ENCODE data around the gene TDRD5.

Gene TDRD5

DNA sequence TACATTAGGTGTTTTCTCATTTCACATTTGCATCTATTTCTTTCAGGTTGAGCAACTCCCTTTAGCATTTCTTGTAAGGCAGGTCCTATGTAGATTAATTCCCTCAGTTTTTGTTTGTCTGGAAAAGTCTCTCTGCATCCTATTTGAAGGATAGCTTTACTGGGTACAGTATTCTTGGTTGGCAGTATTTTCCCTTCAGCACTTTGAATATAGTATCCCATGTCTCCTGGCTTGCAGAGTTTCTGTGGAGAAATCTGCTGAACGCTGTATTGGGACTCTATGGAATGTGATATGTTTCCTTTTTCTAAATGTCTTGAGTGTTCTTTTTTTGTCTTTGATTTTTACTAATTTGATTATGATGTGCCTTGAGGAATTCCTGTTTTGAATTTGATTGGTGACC lies 122.5 kb downstream of the TDRD5 start:
- H3K79me2 ChIP-seq (ENCODE audit: insufficient read depth, low read length) = no peaks in the 10 kb centered on the region
- H4K20me1 ChIP-seq (ENCODE audit: insufficient read depth, low read length) = no peaks in the 10 kb centered on the region
- H3K4me3 ChIP-seq (ENCODE audit: low read depth in 1 of 2, low read length in 2 of 2) = no peak overlapping the region
- peaks cover 22% of the 10 kb centered on the region for H3K9me3 ChIP-seq (ENCODE audit: insufficient read depth, low read length, severe bottlenecking)
- H3K4me2 ChIP-seq (ENCODE audit: insufficient read depth, low read length) = no peak overlapping the region
- DNase-seq (no peak), ATAC-seq (ENCODE audit: insufficient read depth, low read depth) (no peak)
- no peaks in the 10 kb centered on the region for H3K4me1 ChIP-seq (ENCODE audit: insufficient read depth, low read length)
- TF ChIP-seq, protein P1, sequence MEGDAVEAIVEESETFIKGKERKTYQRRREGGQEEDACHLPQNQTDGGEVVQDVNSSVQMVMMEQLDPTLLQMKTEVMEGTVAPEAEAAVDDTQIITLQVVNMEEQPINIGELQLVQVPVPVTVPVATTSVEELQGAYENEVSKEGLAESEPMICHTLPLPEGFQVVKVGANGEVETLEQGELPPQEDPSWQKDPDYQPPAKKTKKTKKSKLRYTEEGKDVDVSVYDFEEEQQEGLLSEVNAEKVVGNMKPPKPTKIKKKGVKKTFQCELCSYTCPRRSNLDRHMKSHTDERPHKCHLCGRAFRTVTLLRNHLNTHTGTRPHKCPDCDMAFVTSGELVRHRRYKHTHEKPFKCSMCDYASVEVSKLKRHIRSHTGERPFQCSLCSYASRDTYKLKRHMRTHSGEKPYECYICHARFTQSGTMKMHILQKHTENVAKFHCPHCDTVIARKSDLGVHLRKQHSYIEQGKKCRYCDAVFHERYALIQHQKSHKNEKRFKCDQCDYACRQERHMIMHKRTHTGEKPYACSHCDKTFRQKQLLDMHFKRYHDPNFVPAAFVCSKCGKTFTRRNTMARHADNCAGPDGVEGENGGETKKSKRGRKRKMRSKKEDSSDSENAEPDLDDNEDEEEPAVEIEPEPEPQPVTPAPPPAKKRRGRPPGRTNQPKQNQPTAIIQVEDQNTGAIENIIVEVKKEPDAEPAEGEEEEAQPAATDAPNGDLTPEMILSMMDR (IDR thresholded peaks at IDR 0.05; ENCODE audit: borderline replicate concordance, extremely low read depth, low read length, poor library complexity, severe bottlenecking) = no peak
- no peak for TF ChIP-seq EZH2 (IDR thresholded peaks at IDR 0.05; ENCODE audit: borderline replicate concordance, low read depth, low read length, severe bottlenecking)
- H3K36me3 ChIP-seq (ENCODE audit: insufficient read depth, low read length) = no peaks in the 10 kb centered on the region
- no peak overlapping the region for H3K27ac ChIP-seq (ENCODE audit: low read length)
- no peak overlapping the region for H2AFZ ChIP-seq (ENCODE audit: low read depth, low read length)
- no peaks in the 10 kb centered on the region for H3K27me3 ChIP-seq (ENCODE audit: insufficient read depth, low read length, poor library complexity)
- H3K9ac ChIP-seq (ENCODE audit: low read depth, low read length) = no peak overlapping the region

DNA sequence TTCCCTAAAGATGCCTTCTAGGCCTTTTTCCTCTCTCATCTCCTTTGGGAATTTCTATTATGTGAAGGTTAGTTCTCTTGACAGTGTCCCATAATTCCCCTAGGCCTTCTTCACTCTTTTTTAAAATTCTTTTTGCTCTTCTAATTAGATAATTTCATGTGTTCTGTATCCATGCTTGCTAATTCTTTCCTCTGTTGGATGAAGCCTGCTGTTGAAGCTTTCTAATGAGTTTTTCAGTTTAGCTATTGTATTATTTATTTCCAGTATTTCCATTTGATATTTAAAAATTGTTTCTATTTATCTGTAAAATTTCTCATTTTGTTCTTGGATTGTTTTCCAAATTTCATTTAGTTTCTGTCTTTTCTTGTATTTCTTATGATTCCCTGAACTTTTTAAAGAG lies 123.0 kb downstream of the TDRD5 start:
- Histone ChIP-seq H3K4me3 (ENCODE audit: low read depth in 1 of 2, low read length in 2 of 2) (no peak overlapping the region), H3K9me3 (ENCODE audit: insufficient read depth, low read length, severe bottlenecking) (peaks cover 22% of the 10 kb centered on the region), H3K4me1 (ENCODE audit: insufficient read depth, low read length) (no peaks in the 10 kb centered on the region), H3K4me2 (ENCODE audit: insufficient read depth, low read length) (no peak overlapping the region), H3K9ac (ENCODE audit: low read depth, low read length) (no peak overlapping the region), H4K20me1 (ENCODE audit: insufficient read depth, low read length) (no peaks in the 10 kb centered on the region), H3K27me3 (ENCODE audit: insufficient read depth, low read length, poor library complexity) (no peaks in the 10 kb centered on the region), H3K27ac (ENCODE audit: low read length) (no peak overlapping the region), H3K36me3 (ENCODE audit: insufficient read depth, low read length) (no peaks in the 10 kb centered on the region), H3K79me2 (ENCODE audit: insufficient read depth, low read length) (no peaks in the 10 kb centered on the region), H2AFZ (ENCODE audit: low read depth, low read length) (no peak overlapping the region)
- TF ChIP-seq EZH2 (IDR thresholded peaks at IDR 0.05; ENCODE audit: borderline replicate concordance, low read depth, low read length, severe bottlenecking) = no peak
- TF ChIP-seq, protein P1 (IDR thresholded peaks at IDR 0.05; ENCODE audit: borderline replicate concordance, extremely low read depth, low read length, poor library complexity, severe bottlenecking) = no peak
- ATAC-seq (ENCODE audit: insufficient read depth, low read depth) = no peak
- DNase-seq = no peak

DNA sequence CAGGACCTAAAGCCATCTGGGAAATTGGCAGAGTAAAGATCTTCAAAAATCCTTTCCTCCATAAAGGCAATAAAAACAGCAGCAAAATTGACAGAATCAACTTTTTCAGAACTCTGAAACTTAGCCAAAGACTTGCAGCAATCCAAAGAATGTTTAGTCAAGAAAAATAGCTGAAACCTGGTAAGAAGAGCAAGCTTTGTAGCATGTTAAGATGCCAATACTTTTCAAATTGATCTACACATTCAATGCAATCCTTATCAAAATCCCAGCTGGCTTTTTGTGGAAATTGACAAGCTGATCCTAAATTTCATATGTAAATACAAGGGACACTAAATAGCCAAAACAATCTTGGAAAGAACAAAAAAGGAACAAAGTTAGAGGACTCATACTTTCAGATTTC lies 127.6 kb downstream of the TDRD5 start:
- TF ChIP-seq EZH2 (IDR thresholded peaks at IDR 0.05; ENCODE audit: borderline replicate concordance, low read depth, low read length, severe bottlenecking) = no peak
- TF ChIP-seq, protein P1 (IDR thresholded peaks at IDR 0.05; ENCODE audit: borderline replicate concordance, extremely low read depth, low read length, poor library complexity, severe bottlenecking) = no peak
- H3K9ac ChIP-seq (ENCODE audit: low read depth, low read length) = no peak overlapping the region
- H3K36me3 ChIP-seq (ENCODE audit: insufficient read depth, low read length) = no peaks in the 10 kb centered on the region
- H3K4me2 ChIP-seq (ENCODE audit: insufficient read depth, low read length) = no peak overlapping the region
- no peak overlapping the region for H3K27ac ChIP-seq (ENCODE audit: low read length)
- H4K20me1 ChIP-seq (ENCODE audit: insufficient read depth, low read length) = no peaks in the 10 kb centered on the region
- H3K9me3 ChIP-seq (ENCODE audit: insufficient read depth, low read length, severe bottlenecking) = peaks cover 20% of the 10 kb centered on the region
- DNase-seq = no peak
- H2AFZ ChIP-seq (ENCODE audit: low read depth, low read length) = no peak overlapping the region
- no peaks in the 10 kb centered on the region for H3K27me3 ChIP-seq (ENCODE audit: insufficient read depth, low read length, poor library complexity)
- no peaks in the 10 kb centered on the region for H3K79me2 ChIP-seq (ENCODE audit: insufficient read depth, low read length)
- no peaks in the 10 kb centered on the region for H3K4me1 ChIP-seq (ENCODE audit: insufficient read depth, low read length)
- ATAC-seq (ENCODE audit: insufficient read depth, low read depth) = no peak
- no peak overlapping the region for H3K4me3 ChIP-seq (ENCODE audit: low read depth in 1 of 2, low read length in 2 of 2)

DNA sequence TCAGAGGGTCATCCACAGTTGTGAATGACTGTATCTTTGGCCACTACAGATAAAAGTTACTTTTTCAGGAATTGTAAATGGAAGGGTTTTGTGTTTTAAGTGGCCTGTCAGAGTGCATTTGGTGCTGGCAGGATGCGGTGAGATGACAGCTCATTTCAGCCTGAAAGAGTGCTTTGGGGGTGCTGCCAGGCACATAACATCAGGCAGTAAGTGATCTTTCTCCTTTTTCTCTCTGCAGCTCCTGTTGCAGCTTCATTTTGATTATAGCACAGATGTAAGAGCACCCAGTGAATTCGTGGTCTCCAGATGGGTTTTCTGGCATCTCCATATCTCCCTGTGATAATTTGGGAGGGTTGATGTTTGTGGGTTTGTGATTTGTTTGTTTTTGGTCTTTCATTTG lies 136.6 kb downstream of the TDRD5 start:
- Histone ChIP-seq H3K4me3 (ENCODE audit: low read depth in 1 of 2, low read length in 2 of 2) (no peak overlapping the region), H3K9me3 (ENCODE audit: insufficient read depth, low read length, severe bottlenecking) (no peaks in the 10 kb centered on the region), H3K27me3 (ENCODE audit: insufficient read depth, low read length, poor library complexity) (peaks cover 27% of the 10 kb centered on the region), H2AFZ (ENCODE audit: low read depth, low read length) (no peak overlapping the region), H3K9ac (ENCODE audit: low read depth, low read length) (no peak overlapping the region), H3K4me2 (ENCODE audit: insufficient read depth, low read length) (no peak overlapping the region), H3K79me2 (ENCODE audit: insufficient read depth, low read length) (no peaks in the 10 kb centered on the region), H3K4me1 (ENCODE audit: insufficient read depth, low read length) (no peaks in the 10 kb centered on the region), H3K36me3 (ENCODE audit: insufficient read depth, low read length) (no peaks in the 10 kb centered on the region), H4K20me1 (ENCODE audit: insufficient read depth, low read length) (no peaks in the 10 kb centered on the region), H3K27ac (ENCODE audit: low read length) (no peak overlapping the region)
- ATAC-seq (ENCODE audit: insufficient read depth, low read depth) (no peak), DNase-seq (no peak)
- TF ChIP-seq, protein P1 (IDR thresholded peaks at IDR 0.05; ENCODE audit: borderline replicate concordance, extremely low read depth, low read length, poor library complexity, severe bottlenecking) = no peak
- TF ChIP-seq EZH2 (IDR thresholded peaks at IDR 0.05; ENCODE audit: borderline replicate concordance, low read depth, low read length, severe bottlenecking) = no peak
